AG20443 (cell line): ENCODE measurements around the gene GDF2.

Source experiments
- DNase-seq: peaks from one replicate; pipeline ENCODE4 v3.0.0; 2012; ENCODE audit warnings: low spot score, mixed read lengths

The GDF2 gene

DNA sequence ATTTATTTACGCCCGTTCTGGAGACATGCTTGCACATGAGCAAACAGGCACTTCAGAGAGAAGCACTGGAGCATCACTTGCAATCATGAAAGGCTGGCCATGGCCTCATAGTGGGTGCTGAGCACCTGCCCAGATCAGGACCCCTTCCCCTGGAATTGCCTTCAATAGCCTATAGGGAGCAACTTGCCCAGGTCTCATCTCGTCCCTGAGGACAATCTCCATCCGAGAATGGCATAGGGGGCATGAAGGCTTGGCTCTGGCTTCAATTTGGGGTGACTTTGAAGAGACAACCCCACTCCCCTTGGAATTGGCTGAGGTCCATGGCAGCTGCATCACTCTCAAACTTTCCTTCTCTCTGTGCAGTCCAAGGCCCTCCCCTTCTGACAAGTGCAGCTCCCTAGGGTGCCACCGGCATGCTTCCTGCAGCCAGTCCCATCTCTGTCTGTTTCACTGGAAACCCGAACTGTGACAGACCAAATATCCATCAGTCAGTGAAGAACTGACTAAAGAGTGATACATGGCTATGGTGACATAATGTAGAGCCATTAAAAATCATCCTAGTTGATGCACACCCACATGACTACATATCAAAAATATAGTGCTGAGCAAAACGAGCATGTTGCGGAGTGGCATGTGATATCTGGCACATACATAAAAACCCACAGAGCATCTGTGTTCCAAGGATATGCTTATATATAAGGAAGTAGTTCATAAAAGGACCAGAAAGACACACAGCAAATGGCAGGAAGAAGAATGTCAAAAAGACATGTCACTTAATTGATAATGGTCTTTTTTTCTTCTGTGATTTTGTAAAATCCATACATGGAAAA lies 12.4 kb downstream of the GDF2 start:
- no peak for DNase-seq

DNA sequence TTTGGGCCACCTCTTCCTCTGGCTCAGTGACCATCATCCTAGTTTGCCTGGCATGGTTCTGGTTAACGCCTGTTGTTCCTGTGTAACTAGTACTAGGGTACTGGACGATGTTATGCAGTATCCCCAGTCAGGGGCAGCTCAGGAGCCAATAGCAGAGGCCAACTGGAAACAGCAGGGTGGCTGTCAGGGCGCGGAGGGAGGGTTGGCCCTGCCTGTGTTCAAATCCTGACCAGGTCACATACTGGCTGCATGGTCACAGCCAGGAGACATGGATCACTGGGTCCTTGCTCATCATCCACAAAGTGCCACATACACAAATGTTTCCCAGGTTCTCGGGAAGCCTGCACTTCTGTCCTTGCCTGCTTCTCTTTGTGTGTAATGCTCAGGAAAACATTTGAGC lies 13.7 kb downstream of the GDF2 start:
- DNase-seq: no peak

DNA sequence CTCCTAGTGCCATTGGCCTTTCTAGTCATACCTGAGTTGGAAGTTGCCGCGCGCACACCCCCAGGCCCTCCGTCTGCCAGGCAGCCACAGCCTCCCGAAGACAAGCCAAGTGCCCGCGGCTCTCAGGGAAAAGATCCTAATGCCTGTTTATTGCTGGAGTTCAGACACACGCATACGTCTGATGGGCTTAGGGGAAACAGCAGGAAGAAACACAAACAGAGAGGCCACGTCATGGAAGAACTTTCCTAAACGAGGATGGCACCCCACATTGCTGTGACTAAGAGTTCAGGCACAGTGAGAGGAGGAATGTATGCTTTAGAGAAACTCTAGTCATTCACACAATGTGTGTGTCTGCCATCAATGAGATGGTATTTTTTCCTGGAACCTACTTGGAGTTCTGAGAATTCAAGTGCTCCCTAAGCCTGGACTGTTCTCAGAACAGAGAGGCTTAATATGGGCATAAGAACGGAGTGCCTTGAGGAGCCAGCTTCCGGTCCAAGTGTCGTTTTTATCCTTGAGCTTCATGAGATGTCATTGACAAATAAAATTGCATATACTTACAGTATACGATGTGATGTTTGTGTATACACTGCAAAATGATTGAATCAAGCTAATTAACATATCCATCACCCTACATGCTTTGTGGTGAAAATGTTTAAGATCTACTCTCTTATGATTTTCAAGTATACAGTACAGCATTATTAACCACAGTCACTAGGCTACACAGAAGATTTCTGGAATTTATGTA lies 14.3 kb downstream of the GDF2 start:
- DNase-seq: no peak

DNA sequence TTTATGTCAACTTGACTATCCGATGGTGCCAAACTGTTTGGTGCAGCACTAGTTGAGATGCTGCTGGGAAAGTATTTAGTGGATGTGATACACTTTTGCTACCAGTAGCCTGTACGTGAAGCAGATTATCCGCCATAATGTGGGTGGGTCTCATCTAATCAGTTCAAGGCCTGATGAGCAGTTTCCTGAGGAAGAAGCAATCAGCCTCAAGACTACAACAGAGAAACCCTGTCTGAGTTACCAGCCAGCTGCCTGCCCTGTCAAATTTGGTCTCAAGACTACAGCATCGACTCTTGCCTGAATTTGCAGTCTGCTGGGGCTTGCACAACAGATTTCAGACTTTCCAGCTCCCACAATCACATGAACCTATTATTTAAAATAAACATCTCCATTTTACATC lies 15.1 kb downstream of the GDF2 start:
- DNase-seq: no peak

- no peak for DNase-seq
These were observed 17.0 kb downstream of the GDF2 start for GRCh38 chr10:47339186-47339735.

DNA sequence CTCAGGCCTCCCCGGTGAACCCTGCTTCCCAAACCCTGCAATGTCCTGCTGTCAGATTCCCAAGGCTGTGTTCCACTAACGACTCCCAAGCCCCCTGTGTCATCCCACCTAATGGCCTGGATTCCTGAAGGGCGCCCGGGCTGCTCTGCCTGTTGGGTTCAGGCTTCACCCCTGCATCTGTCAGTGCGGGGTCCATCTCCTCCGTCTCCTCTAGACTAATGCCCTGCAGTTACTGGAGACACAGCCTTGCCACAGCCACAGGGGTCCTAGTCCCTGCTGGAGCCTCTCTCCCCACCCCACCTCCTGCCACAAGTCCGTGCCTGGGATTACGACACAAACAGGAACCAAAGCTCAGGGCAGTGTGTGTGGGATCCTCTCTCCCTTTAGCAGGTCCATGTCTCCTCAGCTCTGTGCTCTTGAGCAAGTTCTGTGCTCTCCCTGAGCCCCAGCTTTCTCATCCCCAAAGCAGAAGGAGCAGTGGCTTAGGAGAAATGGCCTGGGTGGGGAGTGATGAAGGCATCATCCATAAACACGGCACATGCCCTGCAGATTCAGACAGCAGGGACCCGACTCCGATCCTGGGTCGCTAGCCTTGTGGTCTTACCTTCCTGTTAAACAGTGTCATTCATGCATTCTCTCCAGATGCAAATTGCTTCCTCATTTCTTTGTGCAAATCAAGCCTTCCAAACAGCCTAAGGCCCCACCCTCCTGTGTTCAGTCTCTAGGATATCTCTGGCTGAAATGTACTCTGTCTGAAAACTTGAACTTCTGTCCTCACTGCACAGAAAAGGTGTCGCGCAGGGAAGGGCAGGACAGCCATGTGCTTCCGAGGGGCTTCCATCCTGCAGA lies 17.7 kb downstream of the GDF2 start:
- DNase-seq: no peak

GRCh38 chr10:47340608-47341170 lies 18.4 kb downstream of the GDF2 start:
- DNase-seq: peak; percentile 85

DNA sequence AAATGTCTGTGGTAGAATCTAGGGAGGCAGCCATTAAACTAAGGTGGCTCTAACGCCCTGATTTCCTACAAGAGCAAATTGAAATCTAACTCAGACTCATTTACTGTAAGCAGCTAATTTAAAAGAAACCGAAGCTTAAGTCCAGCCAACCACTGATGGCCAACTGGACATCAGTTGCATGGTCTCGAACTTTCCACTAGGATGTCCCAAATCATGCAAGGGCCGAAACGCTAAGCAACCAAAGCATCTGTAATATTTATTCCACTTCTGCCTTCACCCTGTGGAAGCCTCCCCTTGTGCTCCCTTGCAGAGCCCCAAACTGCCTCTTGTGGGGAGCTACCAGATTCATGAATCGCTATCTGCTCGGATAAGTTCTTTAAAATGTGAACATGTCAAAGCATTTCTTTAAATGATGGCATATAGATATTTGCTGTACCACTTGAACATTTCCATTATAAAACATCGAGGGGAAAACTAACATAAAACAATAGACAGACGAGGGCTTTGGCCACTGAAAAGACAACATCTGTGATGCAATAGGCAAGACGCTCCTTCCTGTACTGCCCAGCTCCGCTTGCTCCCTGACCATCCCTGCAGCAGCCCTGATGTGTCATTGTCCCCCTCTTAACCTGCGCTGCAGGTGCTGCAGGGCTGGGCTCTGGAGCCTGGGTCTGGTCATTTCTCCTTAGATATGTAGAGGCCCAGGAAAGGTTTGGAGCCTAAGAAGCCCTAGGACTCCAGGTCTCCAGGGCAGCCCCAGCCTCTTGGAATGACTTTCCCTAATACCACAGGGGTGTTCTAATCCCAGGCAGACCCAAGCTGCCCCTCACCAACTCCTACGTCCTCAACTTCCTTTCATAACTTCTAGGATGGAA lies 23.0 kb downstream of the GDF2 start:
- DNase-seq: no peak

DNA sequence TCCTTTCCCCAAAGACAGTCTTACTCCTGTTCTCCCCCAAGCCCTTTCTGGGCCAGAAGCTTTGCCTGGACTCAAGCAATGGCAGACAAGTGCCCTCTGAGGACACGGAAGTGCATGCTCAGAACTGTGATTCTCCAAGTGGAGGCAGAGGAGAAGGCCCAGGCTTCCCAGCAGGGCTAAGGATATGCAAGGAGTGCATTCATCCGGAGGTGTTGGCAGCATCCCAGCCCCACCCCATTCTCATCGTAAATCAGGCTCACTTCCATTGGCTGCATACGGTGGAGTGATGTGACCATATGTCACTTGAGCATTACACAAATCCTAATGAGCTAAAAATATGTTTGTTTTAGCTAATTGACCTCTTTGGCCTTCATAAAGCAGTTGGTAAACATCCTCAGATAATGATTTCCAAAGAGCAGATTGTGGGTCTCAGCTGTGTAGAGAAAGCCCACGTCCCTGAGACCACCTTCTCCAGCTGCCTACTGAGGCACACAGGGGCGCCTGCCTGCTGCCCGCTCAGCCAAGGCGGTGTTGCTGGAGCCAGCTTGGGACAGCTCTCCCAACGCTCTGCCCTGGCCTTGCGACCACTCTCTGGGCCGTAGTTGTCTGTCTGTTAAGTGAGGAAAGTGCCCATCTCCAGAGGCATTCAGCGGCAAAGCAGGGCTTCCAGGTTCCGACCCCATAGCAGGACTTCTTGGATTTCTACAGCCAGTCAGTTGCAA lies 24.5 kb downstream of the GDF2 start:
- no peak for DNase-seq

- no peak for DNase-seq
These were observed 25.0 kb downstream of the GDF2 start for GRCh38 chr10:47347303-47347675.

DNA sequence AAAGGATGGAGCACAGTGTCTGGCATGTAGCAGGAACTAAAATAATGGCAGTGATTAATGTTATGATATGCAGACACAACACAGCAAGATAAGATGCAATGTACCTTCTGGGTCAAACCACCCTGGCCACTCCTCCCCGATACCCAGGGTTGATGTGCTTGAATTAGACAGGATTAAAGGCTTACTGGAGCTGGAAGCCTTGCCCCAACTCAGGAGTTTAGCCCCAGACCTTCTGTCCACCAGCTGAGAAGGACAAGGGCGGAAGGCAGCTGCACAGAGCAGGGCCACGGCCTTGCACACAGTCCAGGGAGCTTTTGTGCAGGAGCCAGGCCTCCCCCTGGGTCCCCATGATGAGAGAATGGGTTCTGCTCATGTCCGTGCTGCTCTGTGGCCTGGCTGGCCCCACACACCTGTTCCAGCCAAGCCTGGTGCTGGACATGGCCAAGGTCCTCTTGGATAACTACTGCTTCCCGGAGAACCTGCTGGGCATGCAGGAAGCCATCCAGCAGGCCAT lies 25.9 kb downstream of the GDF2 start, which contains the start of gene RBP3:
TSS of gene RBP3 (plus strand) at position 226 of the 514 bp plus-strand sequence. CDS start at position 348, 122 bp downstream.
- no peak for DNase-seq

- no peak for DNase-seq
These were observed 26.6 kb downstream of the GDF2 start for GRCh38 chr10:47348661-47349470.

GRCh38 chr10:47349516-47349915 lies 27.3 kb downstream of the GDF2 start:
- DNase-seq: no peak

- DNase-seq: no peak
These were observed 27.7 kb downstream of the GDF2 start for GRCh38 chr10:47349941-47350371.

GRCh38 chr10:47350671-47351640 lies 28.7 kb downstream of the GDF2 start:
- no peak for DNase-seq

GRCh38 chr10:47351899-47352815 lies 29.9 kb downstream of the GDF2 start:
- DNase-seq: no peak

DNA sequence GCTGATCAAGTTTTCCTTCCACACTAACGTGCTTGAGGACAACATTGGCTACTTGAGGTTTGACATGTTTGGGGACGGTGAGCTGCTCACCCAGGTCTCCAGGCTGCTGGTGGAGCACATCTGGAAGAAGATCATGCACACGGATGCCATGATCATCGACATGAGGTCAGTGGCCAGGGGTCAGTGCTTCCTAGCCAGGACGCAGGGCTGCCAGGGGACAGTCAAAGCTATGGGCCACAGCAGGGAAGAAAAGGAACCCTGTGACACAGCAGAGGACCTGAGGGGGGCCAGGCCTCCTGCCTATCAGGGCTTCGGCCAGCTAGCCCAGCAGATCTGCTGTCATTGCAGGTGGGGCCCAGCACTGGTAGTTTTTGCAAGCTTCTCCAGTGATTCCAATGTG lies 31.1 kb downstream of the GDF2 start:
- no peak for DNase-seq
